NCI-H2107 treated with DMSO at 0.1 percent for 48 hours (cell line): Measurements from ENCODE around the gene NHLRC2.

Experiments used
- DNase-seq: peaks from one replicate; lab custom pipeline; 2025; ENCODE audit not compliant: unreplicated experiment; lab: John Stamatoyannopoulos, UW

NHLRC2 gene

DNA sequence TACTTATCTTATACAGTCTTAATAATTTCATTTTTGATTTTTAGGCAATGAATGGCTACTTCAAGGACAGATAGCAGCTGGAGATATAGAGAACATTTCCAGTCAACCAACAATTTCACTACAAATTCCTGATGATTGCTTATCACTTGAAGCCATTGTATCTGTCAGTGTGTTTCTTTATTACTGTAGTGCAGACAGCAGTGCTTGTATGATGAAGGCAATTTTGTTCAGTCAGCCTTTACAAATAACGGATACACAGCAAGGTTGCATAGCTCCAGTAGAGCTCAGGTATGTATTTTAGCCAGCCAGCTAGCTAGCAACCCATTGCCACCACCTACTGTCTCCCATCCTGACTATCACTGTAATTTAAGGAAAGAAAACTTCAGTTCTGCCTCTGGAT lies 53.8 kb downstream of the NHLRC2 start:
- no peak for DNase-seq

DNA sequence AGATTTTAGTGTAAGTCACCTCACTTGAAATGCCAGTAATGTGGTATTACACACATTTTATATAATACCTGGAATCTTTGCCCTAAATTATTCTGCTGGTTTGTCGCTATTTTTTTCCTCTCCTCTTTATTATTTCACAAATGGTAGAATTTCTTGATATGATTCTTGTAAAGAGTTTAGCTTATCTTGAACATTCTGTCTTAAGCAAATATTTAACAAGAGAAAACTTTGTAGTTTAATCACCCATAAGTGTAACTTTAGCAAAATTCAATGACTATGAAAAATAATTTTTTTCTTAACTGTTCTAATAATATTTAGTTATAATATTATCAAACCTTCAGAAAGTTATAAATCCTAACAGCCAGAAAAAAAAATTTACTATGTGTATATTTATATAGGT lies 56.7 kb downstream of the NHLRC2 start:
- DNase-seq = no peak

DNA sequence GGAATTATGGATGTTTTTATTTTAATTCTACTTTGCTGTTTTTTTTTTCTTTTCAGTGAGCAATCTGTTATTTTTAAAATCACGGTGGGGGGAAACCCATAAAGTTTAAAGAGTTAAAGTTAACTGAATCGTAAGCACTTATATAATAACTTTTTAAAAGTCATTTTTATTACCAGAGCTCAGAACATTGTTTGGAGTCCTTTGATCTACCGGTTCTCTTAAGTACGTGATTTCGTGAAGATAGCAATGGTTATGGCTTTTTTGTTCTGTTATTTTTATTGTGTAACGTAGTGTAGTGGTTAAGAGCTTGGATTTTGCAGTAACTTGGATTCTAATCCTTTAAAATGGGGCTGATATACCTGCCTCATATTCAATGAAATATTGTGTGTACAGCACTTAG lies 57.4 kb downstream of the NHLRC2 start:
- no peak for DNase-seq

DNA sequence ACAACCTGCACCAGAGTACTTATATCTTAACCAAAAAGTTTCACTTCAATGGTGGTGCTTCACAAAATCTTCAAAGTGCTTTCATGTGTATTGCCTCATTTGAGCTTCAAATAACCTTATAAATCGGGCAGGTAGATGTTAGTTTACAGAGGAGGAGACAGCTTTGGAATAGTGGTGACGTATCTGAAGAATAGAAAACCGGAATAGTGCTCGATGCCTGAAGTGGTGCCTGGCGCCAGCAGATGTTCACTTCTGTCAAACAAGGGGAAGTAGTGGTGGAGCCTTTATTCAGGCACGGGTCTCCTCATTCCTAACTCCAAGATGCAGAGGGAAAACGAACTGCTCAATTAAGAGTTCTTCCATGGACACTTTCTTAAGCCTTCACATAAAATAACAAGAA lies 58.1 kb downstream of the NHLRC2 start:
- no peak for DNase-seq

DNA sequence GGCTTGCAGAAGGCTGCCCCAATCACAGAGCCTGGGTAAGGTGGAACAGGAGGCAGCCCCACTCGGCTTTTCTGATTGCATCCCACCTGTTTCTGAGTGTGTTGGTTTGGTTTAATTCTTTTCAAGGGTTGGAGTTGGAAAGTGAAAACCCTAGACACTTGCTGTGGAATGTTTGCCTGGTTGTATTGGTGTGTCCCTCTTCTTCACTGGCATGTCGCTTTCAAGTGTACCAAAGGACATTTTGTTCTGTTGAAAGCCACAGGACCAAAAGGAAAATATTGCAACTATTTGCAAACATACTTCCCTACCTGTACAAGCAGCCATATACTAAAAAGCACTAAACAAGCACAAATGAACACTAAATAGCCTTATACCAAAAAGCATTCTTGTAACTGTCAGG lies 60.5 kb downstream of the NHLRC2 start:
- DNase-seq = no peak

DNA sequence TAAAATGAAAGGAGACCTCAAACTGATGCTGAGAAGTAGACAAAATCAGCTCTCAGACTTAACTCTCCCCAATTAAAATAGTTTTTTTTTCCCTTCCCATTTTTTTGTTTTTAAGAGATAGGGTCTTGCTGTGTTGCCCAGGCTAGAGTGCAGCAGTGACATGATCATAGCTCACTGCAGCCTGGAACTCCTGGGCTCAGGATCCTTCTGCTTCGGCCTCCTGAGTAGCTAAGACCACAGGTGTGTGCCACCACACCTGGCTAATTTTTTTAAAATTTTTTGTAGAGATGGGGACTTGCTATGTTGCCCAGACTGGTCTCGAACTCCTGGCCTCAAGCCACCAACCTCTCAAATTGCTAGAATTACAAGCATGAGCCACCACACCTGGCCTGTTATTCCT lies 61.1 kb downstream of the NHLRC2 start:
- no peak for DNase-seq

DNA sequence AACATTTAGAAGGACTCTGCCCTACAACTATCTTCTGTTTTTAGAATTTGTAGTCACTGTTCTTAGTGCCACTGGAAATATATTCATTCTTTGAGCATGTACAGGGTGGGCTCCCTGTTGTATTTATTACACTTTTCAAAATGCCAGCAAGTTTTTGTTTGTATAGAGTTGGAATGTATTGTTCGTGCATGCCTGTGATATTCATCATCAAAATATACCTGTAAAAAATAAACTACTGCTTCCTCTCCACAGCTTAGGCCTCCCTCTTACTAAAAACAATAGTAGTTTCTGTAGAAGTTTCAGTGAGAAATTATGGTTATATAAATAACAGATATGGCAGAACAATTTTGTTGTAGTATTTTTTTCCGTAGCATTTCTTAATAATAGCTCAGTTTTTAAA lies 61.6 kb downstream of the NHLRC2 start:
- no peak for DNase-seq

DNA sequence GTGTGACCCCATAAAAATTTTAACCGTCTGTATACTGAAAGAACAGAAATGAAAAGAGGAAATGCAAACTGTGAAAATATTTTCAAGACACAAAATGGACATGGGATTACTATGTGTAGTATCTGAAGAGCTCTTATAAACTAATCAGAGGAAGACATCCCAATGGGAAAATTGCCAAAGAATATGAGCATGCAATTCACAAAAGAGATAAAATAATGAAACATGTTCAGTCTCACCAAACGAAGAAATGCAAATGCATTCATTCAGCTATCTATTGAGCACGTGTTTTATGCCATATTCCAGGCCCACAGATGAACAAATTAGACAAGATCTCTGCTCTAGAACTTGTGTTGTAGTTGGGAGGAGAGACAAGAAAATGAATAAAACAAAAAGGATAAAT lies 63.2 kb downstream of the NHLRC2 start:
- no peak for DNase-seq

DNA sequence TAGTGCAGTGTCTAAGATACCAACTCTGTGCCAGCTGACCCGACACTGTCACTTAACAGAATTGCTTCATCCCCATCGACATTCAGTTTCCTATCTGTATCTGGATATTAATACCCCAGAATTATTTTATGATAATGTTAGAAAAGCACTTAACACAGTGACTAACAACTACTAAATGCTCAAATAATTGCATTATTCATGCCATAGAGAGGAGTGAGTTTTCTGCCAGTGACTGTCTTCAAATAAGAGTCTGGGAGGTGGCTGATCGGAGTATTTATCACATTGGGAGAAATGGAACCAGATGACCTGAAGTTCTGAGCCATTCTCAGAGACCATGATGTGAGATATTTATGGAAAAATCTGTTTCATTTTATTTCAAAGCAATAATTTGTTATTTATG lies 65.7 kb downstream of the NHLRC2 start:
- DNase-seq = no peak

DNA sequence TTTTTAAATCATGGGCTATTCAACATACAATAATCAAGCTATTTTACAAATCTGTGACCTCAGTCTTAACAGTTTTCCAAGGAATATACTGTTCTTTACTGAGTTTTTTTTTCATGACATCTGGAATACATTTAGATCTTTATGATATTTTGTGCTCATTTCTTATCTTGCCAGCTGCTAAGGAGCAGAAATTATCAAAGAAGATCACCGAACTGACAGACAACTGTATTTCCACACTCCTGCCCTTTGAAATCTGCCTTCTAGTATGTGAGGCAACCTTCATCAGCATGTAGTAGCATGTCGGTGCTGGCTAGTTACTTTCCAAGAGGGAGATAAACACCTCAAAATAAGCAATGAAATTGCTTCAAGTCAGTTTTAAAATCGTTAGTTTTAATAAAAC lies 66.4 kb downstream of the NHLRC2 start:
- no peak for DNase-seq

DNA sequence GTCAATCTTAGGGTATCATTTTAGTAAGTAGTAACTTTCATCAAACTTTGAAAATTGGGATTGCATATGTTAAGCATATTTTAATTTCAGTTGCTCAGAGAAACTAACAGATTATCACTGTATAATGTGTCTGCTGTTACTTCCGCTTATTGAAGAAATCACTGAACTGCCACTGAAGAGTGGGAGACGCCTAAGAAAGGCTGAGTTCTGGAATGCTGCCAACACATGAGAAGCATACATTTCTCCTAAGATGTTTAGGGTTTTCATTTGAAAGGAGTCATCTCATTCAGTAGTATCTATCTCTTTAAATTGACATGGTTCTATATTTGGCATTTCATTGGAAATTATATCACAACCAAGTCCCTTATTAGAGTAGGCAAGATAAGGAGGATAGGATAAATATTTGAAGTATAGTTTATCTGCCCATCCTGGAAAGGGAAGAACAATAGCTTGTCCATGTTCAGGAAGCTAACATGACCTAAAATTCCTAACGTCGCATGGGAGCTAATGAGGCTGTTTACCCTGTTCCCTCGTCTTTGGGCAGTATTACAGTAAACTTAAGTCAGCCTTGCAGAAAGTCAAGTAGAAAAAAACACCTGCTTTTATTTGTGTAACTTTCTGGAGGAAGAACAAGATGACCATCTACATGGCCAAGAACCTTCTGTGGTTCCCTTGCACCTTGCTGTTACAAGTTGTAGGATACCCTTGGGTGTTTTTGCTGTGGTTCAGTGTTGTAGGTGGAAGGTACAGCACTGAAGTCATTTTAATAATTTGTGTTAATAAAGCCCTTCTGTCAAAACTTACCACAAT lies 67.3 kb downstream of the NHLRC2 start:
- no peak for DNase-seq

DNA sequence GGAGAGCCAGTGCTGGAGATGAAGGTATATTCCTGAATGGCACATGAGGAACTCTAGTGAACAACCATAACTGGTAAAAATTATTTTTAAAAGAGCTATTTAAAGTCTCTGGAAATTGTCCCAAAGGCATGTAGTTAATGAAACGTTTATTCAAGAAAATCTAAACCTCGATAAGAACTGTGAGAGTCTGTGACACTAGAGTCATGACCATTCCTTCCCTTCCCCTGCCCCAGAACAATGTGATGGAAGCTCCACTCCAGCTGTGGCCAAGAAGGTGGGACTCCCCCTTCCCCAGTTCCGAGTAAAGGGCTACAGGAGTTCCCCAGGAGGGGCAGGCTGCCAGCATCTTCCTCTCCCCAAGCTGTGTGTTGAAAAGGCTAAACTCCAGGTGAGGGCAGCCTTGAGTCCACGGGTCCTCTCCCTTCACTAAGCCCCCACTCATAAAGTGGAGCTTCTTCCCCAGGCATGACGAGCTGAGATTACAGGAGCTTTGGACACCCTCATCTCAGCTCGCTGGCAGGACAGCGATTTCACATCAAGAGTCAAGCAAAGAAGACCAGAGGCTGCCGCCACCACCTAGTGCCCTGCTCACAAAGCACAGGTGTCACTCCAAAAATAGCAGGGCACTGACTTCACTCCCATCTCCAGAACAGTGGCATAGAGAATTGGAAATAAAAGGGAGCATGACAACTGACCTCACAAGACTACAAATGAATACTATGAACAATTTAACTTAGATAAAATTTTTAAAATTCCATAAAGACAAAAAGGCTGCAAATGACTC lies 68.5 kb downstream of the NHLRC2 start:
- DNase-seq = no peak

DNA sequence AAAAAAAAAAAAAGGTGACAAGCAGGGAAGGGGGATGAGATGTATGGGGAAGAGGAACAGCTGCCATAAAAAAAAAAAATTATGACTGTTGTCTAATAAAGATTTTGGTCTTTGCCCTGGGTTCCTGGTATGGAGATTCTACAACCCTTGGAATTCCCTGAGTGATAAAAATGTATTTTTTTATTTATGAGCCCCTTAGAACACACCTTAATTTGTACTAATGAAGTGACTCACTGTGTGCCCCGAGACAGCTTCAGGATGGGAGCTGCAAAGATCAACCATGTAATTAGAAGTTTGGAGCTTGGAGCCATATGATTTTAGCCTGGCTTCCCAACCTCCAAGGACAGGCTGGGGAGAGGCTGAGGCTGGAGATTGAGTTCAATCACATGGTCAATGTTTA lies 69.7 kb downstream of the NHLRC2 start:
- DNase-seq = no peak

DNA sequence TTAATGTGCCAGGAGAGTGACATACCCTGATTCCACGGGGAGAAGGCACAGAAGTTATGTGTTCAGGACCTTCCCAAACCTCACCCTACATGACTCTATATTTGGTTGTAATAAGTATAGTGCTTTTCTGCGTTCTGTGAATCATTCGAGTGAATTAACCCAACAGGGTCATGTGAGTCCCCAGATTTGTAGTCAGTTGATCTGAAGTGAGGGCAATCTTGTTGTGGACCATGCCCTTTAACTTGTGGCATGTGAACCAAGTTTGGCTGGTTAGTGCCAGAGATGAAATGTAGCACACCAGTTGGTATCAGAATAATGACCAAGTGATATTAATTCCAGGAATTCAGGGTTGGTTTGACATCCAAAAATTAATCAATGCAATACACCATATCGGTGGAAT lies 70.2 kb downstream of the NHLRC2 start:
- DNase-seq = no peak

DNA sequence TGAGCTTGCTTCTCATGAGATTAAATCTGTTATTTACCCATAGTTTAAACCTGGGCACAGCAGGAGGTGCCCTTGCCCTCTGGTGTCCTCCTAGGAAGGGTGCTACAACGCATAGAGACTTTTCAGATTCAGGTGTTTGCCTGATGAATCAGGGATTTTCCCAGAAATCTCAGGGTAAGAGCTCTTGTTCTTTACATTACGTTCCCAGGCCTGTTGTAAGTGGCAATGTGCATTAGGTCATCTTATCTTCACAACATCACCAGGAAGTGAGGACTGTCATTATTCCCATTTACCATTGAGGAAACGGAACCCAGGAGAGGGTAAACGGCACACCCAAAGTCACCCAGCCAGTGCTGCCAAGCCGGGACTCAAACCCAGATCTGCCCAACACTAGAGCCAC lies 73.0 kb downstream of the NHLRC2 start:
- DNase-seq = no peak

DNA sequence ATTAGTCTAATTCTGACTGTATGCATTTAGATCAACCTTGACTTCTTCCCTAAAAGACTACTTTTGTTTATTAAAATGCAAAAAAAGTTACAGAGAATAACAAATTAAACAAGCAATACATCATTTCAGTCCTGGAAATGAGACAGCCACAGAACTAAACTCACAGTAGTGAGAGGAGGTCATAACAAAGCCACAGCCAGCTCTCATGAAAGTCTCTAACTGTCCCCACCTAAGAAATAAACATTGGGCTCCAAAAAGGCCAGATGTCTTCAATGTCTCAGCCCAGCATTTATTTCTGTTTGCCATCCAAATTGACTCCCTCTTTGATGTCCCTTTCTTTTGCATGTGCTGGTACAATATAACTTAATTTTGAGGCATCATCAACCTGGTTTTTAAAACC lies 74.4 kb downstream of the NHLRC2 start:
- DNase-seq = no peak

DNA sequence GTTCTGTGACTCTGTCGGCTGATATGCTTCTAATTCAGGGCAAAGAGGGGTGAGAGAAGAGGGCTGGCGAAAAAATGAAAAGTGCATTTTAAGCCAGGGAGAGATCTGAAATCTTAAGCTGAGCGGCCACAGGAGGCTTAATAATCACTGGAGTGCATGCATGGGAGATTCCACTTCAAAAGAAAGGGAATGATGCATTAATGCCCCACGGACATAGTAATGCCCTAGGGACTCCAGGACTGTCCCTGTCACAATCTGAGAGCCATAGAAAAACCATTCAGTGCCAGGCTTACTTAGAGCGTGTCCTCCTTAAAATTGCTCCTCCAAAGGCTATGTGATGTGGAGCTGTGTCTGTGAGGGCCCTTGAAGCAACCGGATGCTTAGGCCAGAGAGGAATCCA lies 75.1 kb downstream of the NHLRC2 start:
- DNase-seq = no peak

DNA sequence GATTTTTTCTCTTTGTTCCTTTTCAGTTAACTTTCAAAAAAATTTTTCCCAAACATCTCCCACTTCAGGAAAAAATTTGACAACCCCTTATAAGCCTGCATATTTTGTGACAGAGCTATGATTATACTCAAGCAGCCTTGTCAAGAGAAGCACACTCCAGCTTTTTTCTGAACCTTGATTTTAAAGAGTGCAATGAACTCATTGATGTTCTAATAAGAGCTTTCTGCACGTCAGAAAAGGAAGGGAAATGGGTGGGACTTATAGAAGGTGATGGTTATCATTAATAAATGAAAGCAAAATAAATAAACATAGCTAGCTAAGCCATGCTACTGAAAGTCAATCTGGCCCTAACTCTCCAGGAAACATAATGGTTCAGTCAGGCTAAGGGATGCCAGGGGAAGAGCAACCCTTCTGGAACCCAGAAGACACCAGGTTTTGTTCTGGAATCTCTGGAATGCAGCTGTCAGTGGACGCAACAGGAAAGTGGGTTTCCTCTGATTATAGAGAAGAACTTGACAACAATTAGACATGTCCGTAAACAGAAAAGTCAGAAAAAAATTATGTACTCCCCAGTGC lies 76.1 kb downstream of the NHLRC2 start:
- no peak for DNase-seq

DNA sequence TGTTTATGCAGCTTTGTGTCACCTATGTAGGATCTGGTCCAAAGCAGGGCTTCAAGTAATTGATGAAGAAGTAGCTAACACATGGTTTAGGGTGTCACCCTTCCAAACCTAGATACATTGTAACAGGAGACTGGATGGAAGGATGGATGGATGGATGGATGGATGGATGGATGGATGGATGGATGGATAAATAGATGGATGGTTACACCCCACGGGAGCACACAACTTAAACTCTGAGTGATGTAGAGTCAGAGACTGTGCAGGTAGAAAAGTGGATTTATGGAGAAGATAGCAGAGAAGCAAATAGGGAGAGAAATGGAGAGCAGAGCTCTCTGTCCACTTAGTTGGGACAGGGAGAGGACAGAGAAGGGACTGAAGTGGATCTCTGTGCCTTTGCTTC lies 78.4 kb downstream of the NHLRC2 start:
- no peak for DNase-seq

DNA sequence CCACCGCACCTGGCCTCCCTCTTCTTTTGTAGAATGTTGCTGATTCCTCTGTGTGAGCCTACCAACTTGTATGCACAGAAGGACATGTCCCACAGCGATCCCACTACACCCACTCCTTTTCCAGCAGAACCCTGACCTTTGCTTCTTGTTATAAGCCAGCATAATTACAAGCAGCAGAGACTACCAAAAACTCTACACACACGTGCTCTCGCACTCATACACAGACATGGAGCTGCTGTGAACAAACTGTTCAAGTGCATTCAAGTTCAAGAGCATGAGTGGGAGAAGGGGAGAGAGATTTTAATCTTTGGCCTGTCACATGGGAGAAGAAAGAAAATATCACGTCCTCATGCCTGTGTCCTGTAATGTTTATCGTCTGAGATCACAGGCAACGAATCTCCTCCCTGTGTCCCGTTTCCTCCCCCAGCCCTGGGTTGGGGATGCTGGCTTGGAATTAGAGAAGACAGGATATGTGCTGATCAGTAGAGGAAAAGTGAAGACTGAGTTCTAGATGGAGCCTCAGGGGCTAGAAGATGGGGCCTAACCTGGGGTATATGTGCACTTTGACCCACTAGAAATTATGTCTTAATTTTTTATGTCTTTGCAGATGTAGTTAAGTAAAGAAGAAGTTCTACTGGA lies 79.6 kb downstream of the NHLRC2 start:
- DNase-seq = no peak

DNA sequence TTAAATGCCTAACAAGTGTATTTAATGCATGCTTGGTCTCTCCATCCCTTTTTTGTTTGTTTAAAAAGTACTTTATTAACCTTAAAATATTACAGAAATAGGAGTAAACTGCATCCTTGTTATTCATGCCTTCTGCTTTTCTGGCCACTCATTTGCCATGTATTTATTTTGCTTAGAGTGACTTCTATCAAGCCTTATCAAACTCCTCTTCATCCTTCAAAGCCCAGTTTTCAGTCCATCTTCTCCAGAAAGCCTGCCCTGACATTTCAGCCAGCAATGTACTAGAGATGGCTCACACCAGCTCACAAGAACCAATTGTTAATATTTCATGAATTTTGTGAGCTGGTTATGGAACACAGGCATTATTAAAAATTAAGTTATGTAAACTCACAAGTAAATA lies 82.8 kb downstream of the NHLRC2 start:
- DNase-seq = no peak

DNA sequence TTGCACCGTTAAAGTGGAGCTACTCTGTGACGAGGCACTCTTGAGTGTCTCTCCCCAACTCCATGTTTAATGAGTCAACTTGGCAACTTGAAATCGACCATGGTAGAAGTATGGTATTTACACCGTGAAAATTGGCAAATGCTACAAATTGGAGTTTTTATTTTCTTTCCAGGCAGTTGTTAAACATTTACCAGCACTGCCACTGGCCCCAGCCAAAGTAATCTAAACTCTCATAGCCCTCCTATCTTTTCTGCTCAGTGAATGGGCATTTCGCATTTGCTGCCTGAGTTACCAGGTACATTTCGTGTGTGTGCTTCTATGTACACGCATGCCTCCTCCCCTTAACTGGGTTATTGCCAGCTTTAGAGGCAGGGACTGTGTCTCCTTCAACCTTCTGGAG lies 83.3 kb downstream of the NHLRC2 start:
- DNase-seq = no peak
